ENCODE measurements around the gene POLR3K. TPM values are rescaled to one million over a fixed set of nuclear protein-coding genes. Genes with fewer than 3 reads are reported as not detected.
"Not testable (repeated sequence)": the region's sequence is repeated elsewhere in the genome, so short reads cannot be mapped to it uniquely, and the experiment has no call there.

The POLR3K gene
- polyA plus RNA-seq, 2 of the 4 experiments (the other 2 are of a cell fraction), result 47.6 to 50.9 TPM

DNA sequence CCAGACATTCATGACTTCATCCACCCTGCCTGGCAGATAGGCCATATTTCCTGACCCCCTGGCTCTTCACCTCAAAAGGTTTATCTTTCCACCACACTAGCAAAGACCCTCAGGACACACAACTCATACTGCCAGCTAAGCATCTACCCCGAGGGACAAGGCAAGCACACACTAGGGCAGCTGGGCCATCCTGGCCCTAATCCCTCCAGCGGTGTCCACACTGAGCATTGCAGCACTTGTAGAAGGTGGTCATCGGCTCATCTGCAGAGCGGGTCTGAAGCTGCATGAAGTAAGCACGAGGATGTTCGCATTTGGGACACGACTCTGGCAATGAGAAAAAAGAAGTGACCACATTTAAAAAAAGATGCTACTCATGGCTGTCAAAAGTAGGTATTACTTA, 6.2 kb downstream of the POLR3K start:
- ATAC-seq (no peak), FAIRE-seq (no peak), DNase-seq (ENCODE audit: low read depth in 1 of 2, low spot score in 1 of 2) (no peak)
- POLR2A ChIA-PET, result no interaction called here
- Histone ChIP-seq H3K4me3 (no peak overlapping the region), H3K9me3 (no peaks in the 10 kb centered on the region), H3K27ac (no peak overlapping the region), H3K4me2 (no peak overlapping the region), H3K4me1 (peaks cover 23% of the 10 kb centered on the region; the same call in 2 of the 3 replicates)
- TF ChIP-seq, protein P1, sequence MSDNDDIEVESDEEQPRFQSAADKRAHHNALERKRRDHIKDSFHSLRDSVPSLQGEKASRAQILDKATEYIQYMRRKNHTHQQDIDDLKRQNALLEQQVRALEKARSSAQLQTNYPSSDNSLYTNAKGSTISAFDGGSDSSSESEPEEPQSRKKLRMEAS (IDR thresholded peaks at IDR 0.05), result no peak
- no peak for TF ChIP-seq ZNF302 (CRISPR knock-in tag; IDR thresholded peaks at IDR 0.05)
- TF ChIP-seq, protein P2, sequence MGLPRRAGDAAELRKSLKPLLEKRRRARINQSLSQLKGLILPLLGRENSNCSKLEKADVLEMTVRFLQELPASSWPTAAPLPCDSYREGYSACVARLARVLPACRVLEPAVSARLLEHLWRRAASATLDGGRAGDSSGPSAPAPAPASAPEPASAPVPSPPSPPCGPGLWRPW (IDR thresholded peaks at IDR 0.05), result no peak
- TF ChIP-seq, protein P3, sequence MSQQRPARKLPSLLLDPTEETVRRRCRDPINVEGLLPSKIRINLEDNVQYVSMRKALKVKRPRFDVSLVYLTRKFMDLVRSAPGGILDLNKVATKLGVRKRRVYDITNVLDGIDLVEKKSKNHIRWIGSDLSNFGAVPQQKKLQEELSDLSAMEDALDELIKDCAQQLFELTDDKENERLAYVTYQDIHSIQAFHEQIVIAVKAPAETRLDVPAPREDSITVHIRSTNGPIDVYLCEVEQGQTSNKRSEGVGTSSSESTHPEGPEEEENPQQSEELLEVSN (IDR thresholded peaks at IDR 0.05; ENCODE audit: borderline replicate concordance, low read depth), result no peak
- no peak for TF ChIP-seq MAZ (IDR thresholded peaks at IDR 0.05; ENCODE audit: borderline replicate concordance, low read depth, low read length)
- no peak for TF ChIP-seq NR3C1 (IDR thresholded peaks at IDR 0.05)
- TF ChIP-seq JUN (IDR thresholded peaks at IDR 0.05), result no peak
- no peak for TF ChIP-seq POLR2AphosphoS2 (conservative IDR thresholded peaks at IDR 0.05; ENCODE audit: low read length)
- CTCF ChIA-PET, result interaction anchor here (0.9 to 2.1 kb wide), 2 partner anchors 49 to 60 kb away, joined by 3 to 4 read pairs; no protein-coding TSS in a partner anchor
- 90% methylated on average over 7 of the region's 7 CpGs for WGBS (ENCODE audit: missing lambda C conversion rate)

DNA sequence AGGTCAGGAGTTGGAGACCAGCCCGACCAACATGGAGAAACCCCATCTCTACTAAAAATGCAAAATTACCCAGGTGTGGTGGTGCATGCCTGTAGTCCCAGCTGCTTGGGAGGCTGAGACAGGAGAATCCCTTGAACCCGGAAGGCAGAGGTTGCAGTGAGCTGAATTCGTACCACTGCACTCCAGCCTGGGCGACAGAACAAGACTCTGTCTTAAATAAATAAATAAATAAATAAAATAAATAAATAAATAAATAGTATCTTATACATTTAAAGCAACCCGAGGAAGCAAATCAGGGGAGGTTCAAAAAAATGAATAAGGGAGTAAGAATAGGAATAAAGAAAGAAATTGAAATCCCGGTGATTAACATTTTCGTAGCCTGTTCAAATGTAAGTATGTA, 6.9 kb downstream of the POLR3K start:
- ATAC-seq; DNase-seq (ENCODE audit: low read depth in 1 of 2, low spot score in 1 of 2); H3K27ac ChIP-seq; H3K4me3 ChIP-seq; H3K4me2 ChIP-seq; H3K9me3 ChIP-seq; FAIRE-seq; POLR2A ChIA-PET: not testable (repeated sequence)
- 92% methylated on average over 7 of the region's 7 CpGs for WGBS (ENCODE audit: missing lambda C conversion rate)
- CTCF ChIA-PET, result interaction anchor here (0.9 to 2.9 kb wide), 3 partner anchors 19 to 60 kb away, joined by 3 to 14 read pairs (median 4); no protein-coding TSS in a partner anchor
- peaks cover 19% of the 10 kb centered on the region; the same call in 2 of the 3 replicates for H3K4me1 ChIP-seq
- peak; percentile 82 for TF ChIP-seq ZC3H11A (IDR thresholded peaks at IDR 0.05)

DNA sequence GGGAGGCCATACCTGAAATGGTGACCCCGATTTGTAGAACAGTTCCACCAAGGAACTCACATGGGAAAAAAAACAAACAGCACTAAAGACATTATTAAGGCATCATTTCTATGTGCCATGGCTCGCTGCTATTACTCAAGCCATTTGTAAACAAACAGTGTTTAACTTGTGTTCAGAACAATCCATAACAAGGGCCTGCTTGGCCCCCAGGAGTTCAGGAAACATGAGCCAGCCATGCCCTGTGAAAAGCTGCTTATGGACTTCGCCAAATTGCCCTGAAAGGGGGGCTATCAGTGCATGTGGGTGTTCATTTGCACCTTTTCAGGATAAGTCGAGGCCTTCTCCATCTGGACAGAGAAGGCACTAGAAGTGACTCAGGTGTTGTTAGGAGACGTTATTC, 8.0 kb downstream of the POLR3K start:
- ATAC-seq, result peak in 1 of 2 experiments; percentile 53; a peak in 1 of 6 replicates

DNA sequence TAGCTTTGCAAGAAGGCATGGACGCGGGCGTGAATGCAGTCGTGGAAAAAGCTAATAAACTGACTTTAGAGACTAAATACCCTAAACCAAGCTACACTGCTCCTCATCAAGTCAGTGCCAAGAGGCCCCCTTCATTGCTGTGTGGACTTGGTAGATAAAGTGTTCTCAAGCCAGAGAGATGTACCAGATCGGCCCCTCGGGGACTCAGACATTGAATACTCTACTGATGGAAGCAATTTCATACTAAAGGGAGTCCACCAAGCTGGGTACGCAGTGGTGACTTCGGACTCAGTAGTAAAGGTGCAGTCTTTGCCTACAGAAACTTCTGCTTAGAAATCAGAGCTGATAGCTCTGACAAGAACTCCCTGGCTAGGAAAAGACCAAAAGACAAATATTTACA, 8.8 kb downstream of the POLR3K start:
- POLR2A ChIA-PET, result no interaction called here
- FAIRE-seq (no peak), ATAC-seq (no peak), DNase-seq (ENCODE audit: low read depth in 1 of 2, low spot score in 1 of 2) (no peak)
- Histone ChIP-seq H3K4me3 (no peak overlapping the region), H3K4me2 (no peak overlapping the region), H3K4me1 (peaks cover 16% of the 10 kb centered on the region; the same call in 2 of the 3 replicates), H3K9me3 (no peaks in the 10 kb centered on the region), H3K27ac (no peak overlapping the region)
- TF ChIP-seq EP300 (IDR thresholded peaks at IDR 0.05), result no peak
- TF ChIP-seq, protein P4, sequence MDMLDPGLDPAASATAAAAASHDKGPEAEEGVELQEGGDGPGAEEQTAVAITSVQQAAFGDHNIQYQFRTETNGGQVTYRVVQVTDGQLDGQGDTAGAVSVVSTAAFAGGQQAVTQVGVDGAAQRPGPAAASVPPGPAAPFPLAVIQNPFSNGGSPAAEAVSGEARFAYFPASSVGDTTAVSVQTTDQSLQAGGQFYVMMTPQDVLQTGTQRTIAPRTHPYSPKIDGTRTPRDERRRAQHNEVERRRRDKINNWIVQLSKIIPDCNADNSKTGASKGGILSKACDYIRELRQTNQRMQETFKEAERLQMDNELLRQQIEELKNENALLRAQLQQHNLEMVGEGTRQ (IDR thresholded peaks at IDR 0.05), result no peak
- no peak for TF ChIP-seq EHF (CRISPR knock-in tag; IDR thresholded peaks at IDR 0.05)
- no peak for TF ChIP-seq ESRRA (IDR thresholded peaks at IDR 0.05; ENCODE audit: borderline replicate concordance, low read length)
- TF ChIP-seq GATA3 (IDR thresholded peaks at IDR 0.05; ENCODE audit: borderline replicate concordance), result no peak
- TF ChIP-seq HEYL (CRISPR knock-in tag; IDR thresholded peaks at IDR 0.05), result no peak
- TF ChIP-seq HOXB5 (CRISPR knock-in tag; IDR thresholded peaks at IDR 0.05), result no peak
- TF ChIP-seq RARB (CRISPR knock-in tag; IDR thresholded peaks at IDR 0.05), result no peak
- TF ChIP-seq, protein P1 (IDR thresholded peaks at IDR 0.05), result no peak
- TF ChIP-seq RNF2 (IDR thresholded peaks at IDR 0.05; ENCODE audit: borderline replicate concordance, low read depth), result no peak
- no peak for TF ChIP-seq POLR2A (IDR thresholded peaks at IDR 0.05; ENCODE audit: low read length)
- no peak for TF ChIP-seq RAD21 (conservative IDR thresholded peaks at IDR 0.05 in 1 of 2, IDR thresholded peaks at IDR 0.05 in 1 of 2)
- CTCF ChIA-PET, result interaction anchor here (2.9 to 3.0 kb wide), 2 partner anchors 21 to 52 kb away, joined by 14 to 16 read pairs; no protein-coding TSS in a partner anchor
- WGBS (ENCODE audit: missing lambda C conversion rate), result 96% methylated on average over 8 of the region's 8 CpGs

More for the DNA sequence above, 8.0 kb downstream of the POLR3K start:
- Histone ChIP-seq H3K9me3 (no peaks in the 10 kb centered on the region), H3K4me3 (no peak overlapping the region), H3K27ac (no peak overlapping the region), H3K4me2 (no peak overlapping the region; the same call in 2 of the 3 replicates), H3K4me1 (peaks cover 16% of the 10 kb centered on the region; the same call in 2 of the 3 replicates)
- CTCF ChIA-PET, result interaction anchor here (0.6 to 2.9 kb wide), 2 partner anchors 20 to 207 kb away, joined by 3 to 14 read pairs; no protein-coding TSS in a partner anchor
- DNase-seq (ENCODE audit: low read depth in 1 of 2, low spot score in 1 of 2), result no peak
- TF ChIP-seq MAFK (IDR thresholded peaks at IDR 0.05; ENCODE audit: partially characterized antibody), result no peak
- no peak for TF ChIP-seq RCOR1 (IDR thresholded peaks at IDR 0.05; ENCODE audit: low read depth, low read length)
- no peak for TF ChIP-seq RFX5 (IDR thresholded peaks at IDR 0.05)
- no peak for TF ChIP-seq BHLHE40 (IDR thresholded peaks at IDR 0.05; ENCODE audit: low read depth, low read length)
- no peak for TF ChIP-seq ZSCAN20 (CRISPR knock-in tag; IDR thresholded peaks at IDR 0.05)
- no peak for TF ChIP-seq GATA3 (IDR thresholded peaks at IDR 0.05; ENCODE audit: borderline replicate concordance)
- POLR2A ChIA-PET, result no interaction called here
- FAIRE-seq, result no peak
- 56% methylated on average over 5 of the region's 5 CpGs for WGBS (ENCODE audit: missing lambda C conversion rate)
